Inferior parietal cortex (tissue), 1 donor: ENCODE measurements around the gene WIPF3.
"Not testable (repeated sequence)": the region's sequence is repeated elsewhere in the genome, so short reads cannot be mapped to it uniquely, and the experiment has no call there.

Experiments used
- DNase-seq: peaks from one replicate; pipeline ENCODE4 v3.0.0-alpha.2; 2016; ENCODE audit errors: extremely low spot score

Gene WIPF3

GRCh38 chr7:29881724-29882123 is 75.4 kb downstream of the WIPF3 start:
- no peak for DNase-seq

GRCh38 chr7:29882481-29882880 is 76.2 kb downstream of the WIPF3 start:
- DNase-seq, result no peak

- no peak for DNase-seq
These were observed 77.4 kb downstream of the WIPF3 start for GRCh38 chr7:29883462-29884398.

GRCh38 chr7:29884399-29885272 is 78.3 kb downstream of the WIPF3 start:
- DNase-seq, result no peak

- no peak for DNase-seq
These were observed 79.3 kb downstream of the WIPF3 start for GRCh38 chr7:29885626-29886025.

GRCh38 chr7:29886827-29887226 is 80.5 kb downstream of the WIPF3 start:
- no peak for DNase-seq

- DNase-seq, result no peak
These were observed 81.7 kb downstream of the WIPF3 start for GRCh38 chr7:29888006-29888405.

- no peak for DNase-seq
These were observed 83.0 kb downstream of the WIPF3 start for GRCh38 chr7:29889288-29889687.

GRCh38 chr7:29890251-29890650 is 83.9 kb downstream of the WIPF3 start:
- DNase-seq, result no peak

GRCh38 chr7:29890786-29891185 is 84.5 kb downstream of the WIPF3 start:
- DNase-seq, result not testable (repeated sequence)

- DNase-seq, result no peak
These were observed 85.5 kb downstream of the WIPF3 start for GRCh38 chr7:29891766-29892165.

- no peak for DNase-seq
These were observed 85.9 kb downstream of the WIPF3 start for GRCh38 chr7:29892231-29892630.

- DNase-seq, result no peak
These were observed 87.2 kb downstream of the WIPF3 start for GRCh38 chr7:29893351-29893965.

GRCh38 chr7:29894256-29894655 is 87.9 kb downstream of the WIPF3 start:
- no peak for DNase-seq

GRCh38 chr7:29895559-29895958 is 89.3 kb downstream of the WIPF3 start:
- no peak for DNase-seq

- DNase-seq, result no peak
These were observed 90.5 kb downstream of the WIPF3 start for GRCh38 chr7:29896685-29897411.

- no peak for DNase-seq
These were observed 92.0 kb downstream of the WIPF3 start for GRCh38 chr7:29898301-29898700.

- no peak for DNase-seq
These were observed 94.4 kb downstream of the WIPF3 start for GRCh38 chr7:29900745-29901144.

- DNase-seq, result no peak
These were observed 100.1 kb downstream of the WIPF3 start for GRCh38 chr7:29906200-29907022.

GRCh38 chr7:29914180-29914579 is 107.9 kb downstream of the WIPF3 start:
- DNase-seq, result no peak
